Measurements from ENCODE around the gene VPS35. TPM values are rescaled to one million over a fixed set of nuclear protein-coding genes. Genes with fewer than 3 reads are reported as not detected.

Gene VPS35
- total and polyA plus RNA-seq, 2 of the 13 experiments (the other 11 are each of a cell fraction or from before 2014, with no cell fraction given) = 30.7 to 136 TPM

- 0 out of 2 replicates have a peak, but pooled peaks have one; percentile 44 for TF ChIP-seq ZNF800 (CRISPR knock-in tag; IDR thresholded peaks at IDR 0.05)
- TF ChIP-seq ZNF382 (CRISPR knock-in tag; IDR thresholded peaks at IDR 0.05; ENCODE audit: borderline replicate concordance) = no peak
- TF ChIP-seq FOXP4 (CRISPR knock-in tag; IDR thresholded peaks at IDR 0.05) = no peak
- TF ChIP-seq ETS1 (CRISPR knock-in tag; IDR thresholded peaks at IDR 0.05) = no peak
- no peak for TF ChIP-seq ZNF24 (IDR thresholded peaks at IDR 0.05)
- peak; percentile 71; the same call in 1 of the 2 replicates for TF ChIP-seq ZNF556 (CRISPR knock-in tag; IDR thresholded peaks at IDR 0.05; ENCODE audit: borderline replicate concordance)
- TF ChIP-seq DZIP1 (CRISPR knock-in tag; IDR thresholded peaks at IDR 0.05) = 0 out of 2 replicates have a peak, but pooled peaks have one; percentile 84
- TF ChIP-seq U2AF1 (optimal IDR thresholded peaks at IDR 0.05; ENCODE audit: low read depth, low read length) = no peak
- peak; percentile 38; the same call in 1 of the 2 replicates for TF ChIP-seq ZNF367 (CRISPR knock-in tag; IDR thresholded peaks at IDR 0.05; ENCODE audit: borderline replicate concordance)
- TF ChIP-seq TOE1 (CRISPR knock-in tag; IDR thresholded peaks at IDR 0.05) = no peak
- no peak for TF ChIP-seq ZNF704 (CRISPR knock-in tag; IDR thresholded peaks at IDR 0.05; ENCODE audit: borderline replicate concordance)
- no peak for TF ChIP-seq NPAS2 (CRISPR knock-in tag; IDR thresholded peaks at IDR 0.05; ENCODE audit: borderline replicate concordance)
- TF ChIP-seq SALL2 (CRISPR knock-in tag; IDR thresholded peaks at IDR 0.05) = no peak
- 0 out of 2 replicates have a peak, but pooled peaks have one; percentile 42 for TF ChIP-seq ZBTB43 (CRISPR knock-in tag; conservative IDR thresholded peaks at IDR 0.05)
- TF ChIP-seq NAIF1 (CRISPR knock-in tag; IDR thresholded peaks at IDR 0.05; ENCODE audit: borderline replicate concordance) = no peak
- peak; percentile 39; the same call in 1 of the 2 replicates for TF ChIP-seq PITX1 (CRISPR knock-in tag; IDR thresholded peaks at IDR 0.05)
- no peak for TF ChIP-seq TGIF2 (CRISPR knock-in tag; IDR thresholded peaks at IDR 0.05)
Measured at GRCh38 chr16:46629331-46630219, 59.4 kb downstream of the VPS35 start (continued).
